GM19397 (cell line): Measurements from ENCODE around the gene COX10.
"Not testable (repeated sequence)": the region's sequence is repeated elsewhere in the genome, so short reads cannot be mapped to it uniquely, and the experiment has no call there.

Experiments used
- ATAC-seq: cut with Tn5 transposase; IDR thresholded peaks from one replicate; pipeline ENCODE4 v1.9.1; 2021; ENCODE audit warnings: mild to moderate bottlenecking, moderate library complexity; ENCODE audit not compliant: unreplicated experiment

The COX10 gene

GRCh38 chr17:14169287-14169686 lies 100.0 kb downstream of the COX10 start:
- ATAC-seq, result no peak

DNA sequence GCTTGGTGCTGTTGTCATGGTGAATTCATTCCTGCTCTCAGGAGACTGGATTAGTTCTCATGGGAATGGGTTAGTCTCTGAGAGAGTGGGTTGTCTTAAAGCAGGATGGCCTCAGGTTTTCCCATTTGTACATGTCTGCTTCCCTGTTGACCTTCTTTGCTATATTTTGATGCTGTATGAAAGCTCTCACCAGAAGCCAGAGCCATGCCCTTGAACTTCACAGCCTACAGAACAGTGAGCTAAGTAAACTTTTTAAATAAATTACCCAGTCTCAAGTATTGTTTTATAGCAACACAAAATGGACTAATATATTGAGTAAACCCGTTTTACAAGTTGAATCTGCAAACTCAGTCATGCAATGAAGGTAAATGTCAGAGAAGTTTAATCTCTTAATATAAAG lies 100.6 kb downstream of the COX10 start:
- ATAC-seq, result no peak

DNA sequence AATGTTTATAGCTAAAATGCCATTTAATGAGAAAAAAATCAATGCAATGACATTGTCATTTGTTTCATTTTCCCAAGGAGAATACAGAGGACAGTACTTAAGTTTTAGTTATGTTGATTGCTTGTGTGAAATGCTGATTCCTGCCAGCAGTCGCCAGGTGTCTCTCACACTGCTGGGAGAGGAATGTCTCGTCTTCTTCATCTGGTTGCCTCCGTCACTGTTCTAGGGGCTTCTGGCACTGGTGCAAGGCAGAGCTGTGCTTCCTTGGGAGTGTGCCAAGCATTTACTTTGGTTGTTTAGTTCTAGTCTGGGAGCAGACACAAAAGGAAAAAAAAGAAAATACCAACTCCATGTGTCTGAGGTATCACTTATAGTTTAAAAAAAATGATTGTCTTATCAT lies 107.7 kb downstream of the COX10 start:
- ATAC-seq, result not testable (repeated sequence)

GRCh38 chr17:14177801-14178200 lies 108.5 kb downstream of the COX10 start:
- ATAC-seq, result not testable (repeated sequence)

DNA sequence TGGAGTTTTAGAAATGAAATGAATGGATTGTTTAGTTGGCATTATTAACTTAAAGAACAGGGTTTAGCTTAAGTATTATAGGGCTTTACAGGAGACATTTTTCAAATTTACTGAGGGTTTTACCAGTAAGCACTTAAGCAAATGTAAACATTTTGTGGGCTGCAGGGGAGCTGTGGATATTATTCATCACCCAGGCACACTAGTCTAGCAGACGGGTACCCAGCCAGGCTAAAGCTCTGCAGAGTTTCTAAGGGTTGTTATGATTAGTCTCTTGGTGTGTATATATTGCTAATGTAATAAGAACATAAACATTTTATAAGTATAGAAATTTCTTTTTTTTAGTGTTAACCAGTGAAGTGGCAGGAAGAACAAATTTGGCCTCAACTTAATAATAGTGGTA lies 110.6 kb downstream of the COX10 start:
- not testable (repeated sequence) for ATAC-seq

- not testable (repeated sequence) for ATAC-seq
Measured at GRCh38 chr17:14182084-14182483, 112.8 kb downstream of the COX10 start.

DNA sequence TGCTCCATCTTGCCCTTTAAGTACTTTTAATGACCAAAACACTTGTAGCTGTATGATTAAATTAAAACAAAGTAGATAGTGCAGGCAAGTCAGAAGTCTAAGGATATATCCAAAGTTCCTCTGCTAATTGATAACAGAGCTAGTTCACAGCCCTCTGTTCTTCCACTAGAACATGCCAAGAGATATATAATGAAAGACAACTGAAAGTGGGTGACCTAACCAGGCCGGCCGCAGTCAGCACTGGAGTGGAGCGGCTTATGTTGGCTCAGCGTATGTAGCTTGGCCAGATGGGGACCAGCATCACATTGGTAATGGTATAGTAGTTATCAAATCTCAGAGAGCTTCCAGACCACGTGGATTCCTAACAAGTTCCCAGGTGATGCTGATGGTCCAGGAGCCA lies 115.2 kb downstream of the COX10 start:
- ATAC-seq, result not testable (repeated sequence)

DNA sequence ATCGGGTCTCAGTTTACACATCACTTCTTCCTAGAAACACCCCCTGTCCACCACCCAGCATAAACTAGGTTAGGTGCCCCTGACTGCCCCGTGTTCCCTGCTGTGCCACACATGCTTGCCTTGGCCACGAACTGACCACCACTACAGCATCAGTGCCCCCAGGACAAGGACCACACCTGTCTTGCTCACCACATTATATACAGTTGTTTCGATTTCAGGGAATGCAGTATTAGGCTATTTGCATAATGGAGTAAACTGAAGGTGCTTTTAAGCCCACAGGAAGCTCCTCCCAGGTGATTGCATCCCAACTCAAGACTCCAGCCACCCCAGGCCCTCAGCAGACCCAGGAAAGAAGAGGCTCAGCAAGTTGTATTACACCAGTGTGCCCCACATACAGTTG lies 117.1 kb downstream of the COX10 start:
- ATAC-seq, result not testable (repeated sequence)

GRCh38 chr17:14190774-14191173 lies 121.5 kb downstream of the COX10 start:
- not testable (repeated sequence) for ATAC-seq

DNA sequence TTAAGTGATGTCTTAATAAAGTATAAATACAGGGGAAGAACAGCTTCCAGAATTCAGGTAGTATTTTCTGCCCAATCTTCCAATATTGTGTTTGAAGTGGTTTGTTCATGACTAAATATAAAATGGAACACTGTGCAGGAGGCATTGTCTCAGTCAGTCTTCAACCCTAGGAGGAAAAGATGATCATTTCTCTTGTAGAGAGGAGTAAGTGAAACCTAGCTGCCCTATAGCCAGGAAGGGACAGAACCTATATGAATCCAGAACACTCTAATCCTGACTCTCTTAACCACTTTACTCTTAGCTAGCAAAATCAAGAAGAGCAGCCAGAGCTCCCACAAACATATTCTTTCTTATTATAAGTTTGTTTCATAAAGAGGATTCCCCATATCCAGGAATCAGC lies 122.2 kb downstream of the COX10 start:
- ATAC-seq, result not testable (repeated sequence)

GRCh38 chr17:14192039-14192438 lies 122.7 kb downstream of the COX10 start:
- ATAC-seq, result not testable (repeated sequence)

GRCh38 chr17:14192636-14193344 lies 123.5 kb downstream of the COX10 start:
- ATAC-seq, result peak; percentile 61

DNA sequence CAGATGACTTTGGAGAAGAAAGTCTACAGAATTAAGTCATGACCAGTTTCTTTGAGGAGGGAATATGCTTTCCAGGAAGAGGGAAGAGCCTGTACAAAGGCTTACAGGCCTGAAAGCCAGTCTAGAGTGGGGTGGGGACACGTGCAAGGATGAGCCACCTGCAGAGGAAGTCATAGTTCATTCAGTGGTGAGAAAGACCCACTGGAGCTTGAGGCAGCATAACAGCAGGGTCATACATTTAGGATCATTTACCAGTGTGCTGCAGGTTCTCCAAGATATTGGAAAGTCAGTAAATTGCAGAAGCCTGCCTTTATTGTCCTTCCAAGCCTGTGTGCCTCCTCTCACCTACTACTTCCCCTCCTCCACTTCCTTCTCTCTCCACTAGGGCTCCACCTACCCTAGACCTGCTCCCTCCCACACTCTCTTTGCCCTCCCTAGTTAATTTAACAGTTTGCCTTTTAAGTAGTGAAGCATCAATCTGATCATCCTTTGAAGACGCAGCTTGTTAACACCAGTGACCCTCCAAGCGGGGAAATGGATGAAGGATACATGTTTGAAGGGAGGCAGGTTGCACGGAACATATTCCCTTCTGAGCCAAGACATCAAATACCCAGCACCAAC lies 127.2 kb downstream of the COX10 start:
- no peak for ATAC-seq

DNA sequence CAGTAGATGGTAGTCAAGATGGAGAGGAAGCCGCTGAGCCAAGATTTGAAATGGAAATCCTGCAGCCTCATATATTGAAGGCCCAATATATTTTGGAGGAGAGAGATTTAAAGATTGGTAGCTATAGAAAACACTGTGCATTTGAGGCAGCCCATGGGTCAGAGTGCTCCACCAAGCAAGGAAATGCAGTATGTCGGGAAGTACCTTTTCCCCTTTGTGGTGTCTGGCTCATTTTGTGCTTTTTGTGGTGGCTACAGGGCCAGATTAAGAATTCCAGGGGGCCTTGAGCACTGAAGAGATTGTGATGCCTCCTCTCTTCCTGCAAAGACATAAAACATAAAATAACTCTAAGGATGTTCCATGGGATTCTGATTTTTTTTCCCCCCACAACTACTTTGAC lies 127.8 kb downstream of the COX10 start:
- no peak for ATAC-seq

DNA sequence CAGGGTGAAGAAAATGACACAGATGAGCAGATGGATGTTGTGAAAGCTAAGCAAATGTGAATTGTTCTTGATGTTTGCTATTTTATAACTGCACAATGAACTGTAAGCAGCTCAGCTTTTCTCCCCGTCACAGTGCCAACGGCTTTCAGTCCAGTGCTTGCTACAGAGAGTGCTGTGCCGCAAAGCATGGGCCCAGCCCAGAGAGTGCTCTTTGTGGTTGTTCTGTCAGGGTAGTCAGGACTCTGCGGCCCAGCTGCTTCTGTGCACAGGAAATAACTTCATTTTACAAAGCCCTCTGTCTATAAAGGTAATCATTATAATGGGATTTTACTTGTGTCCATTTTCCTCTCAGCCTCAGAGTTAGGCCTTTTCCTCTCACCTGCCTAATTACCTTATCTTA lies 128.3 kb downstream of the COX10 start:
- no peak for ATAC-seq

GRCh38 chr17:14198013-14198412 lies 128.7 kb downstream of the COX10 start:
- no peak for ATAC-seq

GRCh38 chr17:14198575-14198974 lies 129.3 kb downstream of the COX10 start:
- ATAC-seq, result no peak

DNA sequence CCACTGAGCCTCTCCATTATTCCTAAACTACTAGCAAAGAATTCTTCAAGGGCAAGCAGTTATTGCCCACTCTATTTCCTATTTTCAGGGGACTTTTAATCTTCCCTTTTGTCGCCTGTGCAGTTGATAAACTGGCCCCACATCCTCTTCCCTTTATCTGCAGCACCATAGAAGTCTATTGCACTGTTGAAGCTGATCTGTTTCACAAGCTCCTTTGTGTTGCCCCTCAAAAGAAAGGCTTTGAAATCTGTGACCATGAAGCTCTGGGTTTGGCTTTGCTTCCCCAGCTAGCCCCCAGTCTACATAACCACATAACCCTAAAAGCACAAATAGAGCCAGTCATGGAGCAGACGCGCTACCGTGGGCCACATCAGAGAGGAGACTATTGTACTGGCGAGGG lies 130.3 kb downstream of the COX10 start:
- ATAC-seq, result no peak

DNA sequence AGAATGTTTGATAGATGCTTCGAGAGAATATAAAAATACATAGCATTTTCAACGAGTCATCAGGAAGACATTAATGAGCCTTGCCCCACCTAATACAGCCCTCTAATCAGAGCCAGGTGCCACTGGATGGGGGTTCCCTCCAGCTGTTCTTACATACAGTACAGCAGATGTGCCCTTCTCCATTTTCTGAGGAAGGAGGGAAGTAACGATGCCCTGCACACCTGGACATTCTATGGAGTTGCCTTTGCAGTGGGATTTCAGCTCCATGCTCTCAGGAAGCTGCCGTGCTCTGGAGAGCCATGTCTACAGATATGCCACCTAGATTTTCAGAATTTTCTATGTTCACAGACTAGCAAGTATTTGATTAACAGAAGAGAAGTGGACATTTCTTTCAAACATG lies 131.1 kb downstream of the COX10 start:
- ATAC-seq, result no peak

- no peak for ATAC-seq
Measured at GRCh38 chr17:14201021-14201987, 132.0 kb downstream of the COX10 start.

GRCh38 chr17:14201988-14202380 lies 132.7 kb downstream of the COX10 start:
- ATAC-seq, result no peak
